OCI-LY7 (cell line): ENCODE results near the gene KLF15.

ENCODE experiments used
- CTCF ChIP-seq: fragments of 200-600 bp; sonication (generic); conservative IDR thresholded peaks from 2 replicates; pipeline ENCODE4 v1.5.1; 2014; ENCODE audit warnings: mild to moderate bottlenecking, antibody characterized with exemption, low read length, moderate library complexity, mixed read lengths
- EZH2phosphoT487 ChIP-seq: fragments of 200-600 bp; sonication (generic); IDR thresholded peaks from 2 replicates; pipeline ENCODE4 v1.6.1; 2018; ENCODE audit warnings: low read depth, borderline replicate concordance, mild to moderate bottlenecking, mixed run types, antibody characterized with exemption, low read length, moderate library complexity, mixed read lengths

GRCh38 chr3:126340943-126341754, 16.1 kb downstream of the KLF15 start:
- TF ChIP-seq EZH2phosphoT487 (no peak), CTCF (no peak)
